HepG2 (cell line): ENCODE measurements around the gene GPR156. TPM values are rescaled to one million over a fixed set of nuclear protein-coding genes. Genes with fewer than 3 reads are reported as not detected.

Source experiments
- FOXJ3 ChIP-seq: sonication (generic); formaldehyde crosslinking; IDR thresholded peaks from 2 replicates; pipeline ENCODE4 v1.4.0; 2020; ENCODE audit warnings: missing genetic modification reagents, mild to moderate bottlenecking, borderline replicate concordance
- GATAD2A ChIP-seq: IDR thresholded peaks from 2 replicates; pipeline ENCODE4 v1.6.1; 2016
- IRF2 ChIP-seq: IDR thresholded peaks from 2 replicates; pipeline ENCODE4 v1.6.1; 2018; ENCODE audit warnings: missing genetic modification reagents, missing compliant biosample characterization
- JDP2 ChIP-seq: sonication (generic); formaldehyde crosslinking; IDR thresholded peaks from 2 replicates; pipeline ENCODE4 v1.8.1; 2022; ENCODE audit warnings: missing genetic modification reagents, borderline replicate concordance
- MEIS1 ChIP-seq: sonication (generic); formaldehyde crosslinking; IDR thresholded peaks from 2 replicates; pipeline ENCODE4 v1.9.0; 2021; ENCODE audit warnings: mild to moderate bottlenecking, missing genetic modification reagents, moderate library complexity, borderline replicate concordance
- MXI1 ChIP-seq: IDR thresholded peaks from 3 replicates; pipeline ENCODE4 v1.6.1; 2012; ENCODE audit warnings: low read depth, low read length, inconsistent platforms, borderline replicate concordance
- NCOA2 ChIP-seq: sonication (generic); formaldehyde crosslinking; IDR thresholded peaks from 2 replicates; pipeline ENCODE4 v1.8.0; 2022; ENCODE audit warnings: inconsistent platforms
- NR2F2 ChIP-seq: IDR thresholded peaks from 2 replicates; pipeline ENCODE4 v1.6.1; 2012; ENCODE audit warnings: low read depth, inconsistent platforms, borderline replicate concordance
- TBX2 ChIP-seq: sonication (generic); formaldehyde crosslinking; IDR thresholded peaks from 2 replicates; pipeline ENCODE4 v1.5.0; 2020; ENCODE audit warnings: missing genetic modification reagents, mild to moderate bottlenecking, borderline replicate concordance
- ZFP1 ChIP-seq: IDR thresholded peaks from 2 replicates; pipeline ENCODE4 v1.6.1; 2016
- ZKSCAN8 ChIP-seq: IDR thresholded peaks from 2 replicates; pipeline ENCODE4 v1.6.1; 2016; ENCODE audit warnings: borderline replicate concordance, missing genetic modification reagents, missing compliant biosample characterization
- ZMAT3 ChIP-seq: sonication (generic); formaldehyde crosslinking; conservative IDR thresholded peaks from 2 replicates; pipeline ENCODE4 v1.7.0; 2021; ENCODE audit warnings: missing genetic modification reagents
- ZMYM2 ChIP-seq: sonication (generic); formaldehyde crosslinking; IDR thresholded peaks from 2 replicates; pipeline ENCODE4 v1.8.0; 2022; ENCODE audit warnings: mild to moderate bottlenecking, missing genetic modification reagents
- ZMYM4 ChIP-seq: sonication (generic); formaldehyde crosslinking; IDR thresholded peaks from 2 replicates; pipeline ENCODE4 v1.8.1; 2023; ENCODE audit warnings: mild to moderate bottlenecking, missing genetic modification reagents
- ZNF605 ChIP-seq: sonication (generic); formaldehyde crosslinking; IDR thresholded peaks from 2 replicates; pipeline ENCODE4 v1.8.0; 2022; ENCODE audit warnings: mild to moderate bottlenecking, missing genetic modification reagents
- ZNF713 ChIP-seq: sonication (generic); formaldehyde crosslinking; IDR thresholded peaks from 2 replicates; pipeline ENCODE4 v1.4.0; 2020; ENCODE audit warnings: mild to moderate bottlenecking, missing genetic modification reagents
- polyA plus RNA-seq, 8 experiments: library from polyadenylated mRNA; depleted of rRNA in 3 of 8; stranded (reverse) in 7 of 8; unstranded in 1 of 8; fragments of >200 nt; fragmentation: Illumina TruSeq in 4 of 8; extraction: Trizol in 4 of 8; gene quantifications; 2 replicates each; pipeline versions ENCODE4 v1.2.1 to v1.2.3, GENCODE V29; 2011 to 2016; ENCODE audit warnings: low read depth in 4 of 8, missing spikeins in 1 of 8, mixed read lengths in 1 of 8; ENCODE audit not compliant: insufficient read depth in 1 of 8
- total RNA-seq, 5 experiments: library from RNA; depleted of rRNA; stranded (reverse); fragments of >200 nt; fragmentation: Illumina TruSeq; extraction: Trizol; gene quantifications; 2 replicates each; pipeline ENCODE4 v1.2.3, GENCODE V29; 2016; ENCODE audit warnings: low read depth in 1 of 5
- TF ChIP-seq, protein P1 (sequence below): sonication (generic); formaldehyde crosslinking; IDR thresholded peaks from 2 replicates; pipeline ENCODE4 v1.5.1; 2020; ENCODE audit warnings: mild to moderate bottlenecking, missing genetic modification reagents, moderate library complexity
- TF ChIP-seq, protein P2 (sequence below): sonication (generic); IDR thresholded peaks from 2 replicates; pipeline ENCODE4 v1.6.1; 2016; ENCODE audit warnings: low read depth, borderline replicate concordance
- TF ChIP-seq, protein P3 (sequence below): sonication (generic); formaldehyde crosslinking; IDR thresholded peaks from 2 replicates; pipeline ENCODE4 v1.4.0; 2020; ENCODE audit warnings: missing genetic modification reagents
- TF ChIP-seq, protein P4 (sequence below): sonication (generic); formaldehyde crosslinking; IDR thresholded peaks from 2 replicates; pipeline ENCODE4 v1.5.0; 2020; ENCODE audit warnings: mild to moderate bottlenecking, missing genetic modification reagents, borderline replicate concordance
- TF ChIP-seq, protein P5 (sequence below): sonication (generic); formaldehyde crosslinking; IDR thresholded peaks from 2 replicates; pipeline ENCODE4 v1.5.1; 2020; ENCODE audit warnings: mild to moderate bottlenecking, moderate library complexity, missing genetic modification reagents

GPR156 gene
- total and polyA plus RNA-seq, 2 of the 13 experiments (the other 11 are each of a cell fraction or from before 2014, with no cell fraction given), result not detected

DNA sequence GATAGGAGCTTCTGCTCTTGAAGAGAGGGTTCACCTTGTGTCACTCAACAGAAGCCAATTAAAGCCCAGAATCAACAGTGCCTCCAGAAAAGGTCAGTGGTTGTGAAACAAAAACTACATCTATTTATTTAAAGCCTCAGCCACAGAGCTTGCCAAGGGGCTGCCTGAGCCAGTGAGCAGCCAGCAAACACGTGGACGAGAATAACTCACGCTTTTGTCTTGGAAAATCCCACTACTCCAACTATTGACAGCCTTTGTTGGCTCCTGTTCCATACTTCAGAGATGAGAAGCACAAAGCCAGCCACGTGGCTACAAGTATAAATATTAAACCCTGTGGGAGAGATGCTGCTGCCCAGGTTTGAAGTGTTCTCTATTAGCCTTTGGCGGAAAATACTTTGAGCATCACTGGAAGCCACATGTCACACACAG, 10.3 kb downstream of the GPR156 start (continued):
- peak; percentile 42; the same call in 1 of the 2 replicates for TF ChIP-seq ZMAT3 (CRISPR knock-in tag)
- TF ChIP-seq ZNF713, result no peak
- TF ChIP-seq ZFP1 (CRISPR knock-in tag), result peak; percentile 76; the same call in 1 of the 2 replicates
- TF ChIP-seq ZMYM2, result 0 out of 2 replicates have a peak, but pooled peaks have one; percentile 24
- peak; percentile 62; the same call in 1 of the 2 replicates for TF ChIP-seq NCOA2 (CRISPR knock-in tag)
- TF ChIP-seq, protein P1, sequence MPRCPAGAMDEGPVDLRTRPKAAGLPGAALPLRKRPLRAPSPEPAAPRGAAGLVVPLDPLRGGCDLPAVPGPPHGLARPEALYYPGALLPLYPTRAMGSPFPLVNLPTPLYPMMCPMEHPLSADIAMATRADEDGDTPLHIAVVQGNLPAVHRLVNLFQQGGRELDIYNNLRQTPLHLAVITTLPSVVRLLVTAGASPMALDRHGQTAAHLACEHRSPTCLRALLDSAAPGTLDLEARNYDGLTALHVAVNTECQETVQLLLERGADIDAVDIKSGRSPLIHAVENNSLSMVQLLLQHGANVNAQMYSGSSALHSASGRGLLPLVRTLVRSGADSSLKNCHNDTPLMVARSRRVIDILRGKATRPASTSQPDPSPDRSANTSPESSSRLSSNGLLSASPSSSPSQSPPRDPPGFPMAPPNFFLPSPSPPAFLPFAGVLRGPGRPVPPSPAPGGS (CRISPR knock-in tag), result no peak
- TF ChIP-seq, protein P2, sequence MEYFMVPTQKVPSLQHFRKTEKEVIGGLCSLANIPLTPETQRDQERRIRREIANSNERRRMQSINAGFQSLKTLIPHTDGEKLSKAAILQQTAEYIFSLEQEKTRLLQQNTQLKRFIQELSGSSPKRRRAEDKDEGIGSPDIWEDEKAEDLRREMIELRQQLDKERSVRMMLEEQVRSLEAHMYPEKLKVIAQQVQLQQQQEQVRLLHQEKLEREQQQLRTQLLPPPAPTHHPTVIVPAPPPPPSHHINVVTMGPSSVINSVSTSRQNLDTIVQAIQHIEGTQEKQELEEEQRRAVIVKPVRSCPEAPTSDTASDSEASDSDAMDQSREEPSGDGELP, result peak; percentile 27; the same call in 1 of the 2 replicates
- TF ChIP-seq, protein P3, sequence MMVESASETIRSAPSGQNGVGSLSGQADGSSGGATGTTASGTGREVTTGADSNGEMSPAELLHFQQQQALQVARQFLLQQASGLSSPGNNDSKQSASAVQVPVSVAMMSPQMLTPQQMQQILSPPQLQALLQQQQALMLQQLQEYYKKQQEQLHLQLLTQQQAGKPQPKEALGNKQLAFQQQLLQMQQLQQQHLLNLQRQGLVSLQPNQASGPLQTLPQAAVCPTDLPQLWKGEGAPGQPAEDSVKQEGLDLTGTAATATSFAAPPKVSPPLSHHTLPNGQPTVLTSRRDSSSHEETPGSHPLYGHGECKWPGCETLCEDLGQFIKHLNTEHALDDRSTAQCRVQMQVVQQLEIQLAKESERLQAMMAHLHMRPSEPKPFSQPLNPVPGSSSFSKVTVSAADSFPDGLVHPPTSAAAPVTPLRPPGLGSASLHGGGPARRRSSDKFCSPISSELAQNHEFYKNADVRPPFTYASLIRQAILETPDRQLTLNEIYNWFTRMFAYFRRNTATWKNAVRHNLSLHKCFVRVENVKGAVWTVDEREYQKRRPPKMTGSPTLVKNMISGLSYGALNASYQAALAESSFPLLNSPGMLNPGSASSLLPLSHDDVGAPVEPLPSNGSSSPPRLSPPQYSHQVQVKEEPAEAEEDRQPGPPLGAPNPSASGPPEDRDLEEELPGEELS, result peak; percentile 56; the same call in 1 of the 2 replicates
- TF ChIP-seq, protein P4, sequence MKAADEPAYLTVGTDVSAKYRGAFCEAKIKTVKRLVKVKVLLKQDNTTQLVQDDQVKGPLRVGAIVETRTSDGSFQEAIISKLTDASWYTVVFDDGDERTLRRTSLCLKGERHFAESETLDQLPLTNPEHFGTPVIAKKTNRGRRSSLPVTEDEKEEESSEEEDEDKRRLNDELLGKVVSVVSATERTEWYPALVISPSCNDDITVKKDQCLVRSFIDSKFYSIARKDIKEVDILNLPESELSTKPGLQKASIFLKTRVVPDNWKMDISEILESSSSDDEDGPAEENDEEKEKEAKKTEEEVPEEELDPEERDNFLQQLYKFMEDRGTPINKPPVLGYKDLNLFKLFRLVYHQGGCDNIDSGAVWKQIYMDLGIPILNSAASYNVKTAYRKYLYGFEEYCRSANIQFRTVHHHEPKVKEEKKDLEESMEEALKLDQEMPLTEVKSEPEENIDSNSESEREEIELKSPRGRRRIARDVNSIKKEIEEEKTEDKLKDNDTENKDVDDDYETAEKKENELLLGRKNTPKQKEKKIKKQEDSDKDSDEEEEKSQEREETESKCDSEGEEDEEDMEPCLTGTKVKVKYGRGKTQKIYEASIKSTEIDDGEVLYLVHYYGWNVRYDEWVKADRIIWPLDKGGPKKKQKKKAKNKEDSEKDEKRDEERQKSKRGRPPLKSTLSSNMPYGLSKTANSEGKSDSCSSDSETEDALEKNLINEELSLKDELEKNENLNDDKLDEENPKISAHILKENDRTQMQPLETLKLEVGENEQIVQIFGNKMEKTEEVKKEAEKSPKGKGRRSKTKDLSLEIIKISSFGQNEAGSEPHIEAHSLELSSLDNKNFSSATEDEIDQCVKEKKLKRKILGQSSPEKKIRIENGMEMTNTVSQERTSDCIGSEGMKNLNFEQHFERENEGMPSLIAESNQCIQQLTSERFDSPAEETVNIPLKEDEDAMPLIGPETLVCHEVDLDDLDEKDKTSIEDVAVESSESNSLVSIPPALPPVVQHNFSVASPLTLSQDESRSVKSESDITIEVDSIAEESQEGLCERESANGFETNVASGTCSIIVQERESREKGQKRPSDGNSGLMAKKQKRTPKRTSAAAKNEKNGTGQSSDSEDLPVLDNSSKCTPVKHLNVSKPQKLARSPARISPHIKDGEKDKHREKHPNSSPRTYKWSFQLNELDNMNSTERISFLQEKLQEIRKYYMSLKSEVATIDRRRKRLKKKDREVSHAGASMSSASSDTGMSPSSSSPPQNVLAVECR (CRISPR knock-in tag), result peak; percentile 65; the same call in 1 of the 2 replicates
- TF ChIP-seq MEIS1 (CRISPR knock-in tag), result no peak
- TF ChIP-seq TBX2, result peak; percentile 87
- peak; percentile 72; the same call in 1 of the 2 replicates for TF ChIP-seq ZKSCAN8 (CRISPR knock-in tag)
- no peak; the same call in 1 of the 2 replicates for TF ChIP-seq JDP2 (CRISPR knock-in tag)
- peak; percentile 84; the same call in 2 of the 3 replicates for TF ChIP-seq MXI1
- TF ChIP-seq NR2F2, result peak; percentile 95
- peak; percentile 72 for TF ChIP-seq ZNF605
- peak; percentile 94 for TF ChIP-seq GATAD2A (CRISPR knock-in tag)
- TF ChIP-seq, protein P5, sequence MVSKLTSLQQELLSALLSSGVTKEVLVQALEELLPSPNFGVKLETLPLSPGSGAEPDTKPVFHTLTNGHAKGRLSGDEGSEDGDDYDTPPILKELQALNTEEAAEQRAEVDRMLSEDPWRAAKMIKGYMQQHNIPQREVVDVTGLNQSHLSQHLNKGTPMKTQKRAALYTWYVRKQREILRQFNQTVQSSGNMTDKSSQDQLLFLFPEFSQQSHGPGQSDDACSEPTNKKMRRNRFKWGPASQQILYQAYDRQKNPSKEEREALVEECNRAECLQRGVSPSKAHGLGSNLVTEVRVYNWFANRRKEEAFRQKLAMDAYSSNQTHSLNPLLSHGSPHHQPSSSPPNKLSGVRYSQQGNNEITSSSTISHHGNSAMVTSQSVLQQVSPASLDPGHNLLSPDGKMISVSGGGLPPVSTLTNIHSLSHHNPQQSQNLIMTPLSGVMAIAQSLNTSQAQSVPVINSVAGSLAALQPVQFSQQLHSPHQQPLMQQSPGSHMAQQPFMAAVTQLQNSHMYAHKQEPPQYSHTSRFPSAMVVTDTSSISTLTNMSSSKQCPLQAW (CRISPR knock-in tag), result peak; percentile 39; the same call in 1 of the 2 replicates
- TF ChIP-seq FOXJ3 (CRISPR knock-in tag), result peak; percentile 90; the same call in 1 of the 2 replicates
- peak; percentile 41; the same call in 1 of the 2 replicates for TF ChIP-seq IRF2 (CRISPR knock-in tag)
- TF ChIP-seq ZMYM4 (CRISPR knock-in tag), result peak; percentile 84
